Measurements from ENCODE around the gene AGPS. TPM values are rescaled to one million over a fixed set of nuclear protein-coding genes. Genes with fewer than 3 reads are reported as not detected.
A peak's percentile ranks its signal among the peaks of the same experiment; 100 is the strongest.
"Not testable (repeated sequence)": the region's sequence is repeated elsewhere in the genome, so short reads cannot be mapped to it uniquely, and the experiment has no call there.

AGPS gene
- total and polyA plus RNA-seq, 5 experiments from 2014 or later = 13.0 to 25.6 (median 16.3) TPM

- Mint-ChIP-seq H3K27me3 (no peaks in the 10 kb centered on the region), H3K4me3 (no peak overlapping the region), H3K27ac (no peak overlapping the region), H3K9me3 (peaks cover 23 to 84% (median 65%) of the 10 kb centered on the region in 9 donors), H3K36me3 (peaks cover 68 to 93% (median 80%) of the 10 kb centered on the region in 3 donors), H3K4me1 (peaks cover 7 to 34% (median 13%) of the 10 kb centered on the region in 4 donors)
- POLR2A ChIA-PET = no interaction called here
- DNase-seq (no peak), ATAC-seq (no peak)
These were observed 37.2 kb downstream of the AGPS start for GRCh38 chr2:177429688-177430325.

GRCh38 chr2:177430411-177430810 is 37.8 kb downstream of the AGPS start:
- peaks cover 23 to 80% (median 65%) of the 10 kb centered on the region in 9 donors for H3K9me3 Mint-ChIP-seq
- ATAC-seq = no peak

GRCh38 chr2:177431111-177431725 is 38.6 kb downstream of the AGPS start:
- H3K27ac Mint-ChIP-seq = peak overlapping the region in 1 of 10 donors; percentile 44
- peaks cover 18 to 72% (median 64%) of the 10 kb centered on the region in 9 donors for H3K9me3 Mint-ChIP-seq
- peaks cover 3 to 21% (median 7%) of the 10 kb centered on the region in 4 donors for H3K4me1 Mint-ChIP-seq
- ATAC-seq, H3K27me3 Mint-ChIP-seq, H3K4me3 Mint-ChIP-seq, POLR2A ChIA-PET, DNase-seq: not testable (repeated sequence)
- H3K36me3 Mint-ChIP-seq = peaks cover 62 to 84% (median 78%) of the 10 kb centered on the region in 3 donors

More at GRCh38 chr2:177430411-177430810, 37.8 kb downstream of the AGPS start:
- no peak overlapping the region for H3K4me3 Mint-ChIP-seq
- no peak overlapping the region for H3K27ac Mint-ChIP-seq
- no peaks in the 10 kb centered on the region for H3K27me3 Mint-ChIP-seq
- H3K36me3 Mint-ChIP-seq = peaks cover 68 to 92% (median 80%) of the 10 kb centered on the region in 3 donors
- no peak for DNase-seq
- POLR2A ChIA-PET = no interaction called here
- H3K4me1 Mint-ChIP-seq = peaks cover 5 to 29% (median 12%) of the 10 kb centered on the region in 4 donors

DNA sequence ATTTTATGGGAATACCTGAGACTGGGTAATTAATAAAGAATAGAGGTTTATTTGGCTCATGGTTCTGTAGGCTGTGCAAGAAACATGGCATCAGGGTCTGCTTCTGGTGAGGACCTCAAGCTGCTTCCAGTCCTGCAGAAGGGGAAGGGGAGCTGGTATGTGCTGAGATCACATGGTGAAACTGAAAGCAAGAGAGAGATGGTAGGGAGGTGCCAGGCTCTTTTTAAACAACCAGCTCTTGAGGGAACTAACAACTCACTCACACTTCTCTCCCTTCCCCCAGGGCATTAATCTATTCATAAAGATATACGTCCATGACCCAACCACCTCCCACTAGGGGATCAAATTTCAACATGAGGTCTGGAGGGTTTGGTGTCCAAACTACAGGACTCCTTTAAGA is 40.1 kb downstream of the AGPS start:
- peaks cover 15 to 57% (median 49%) of the 10 kb centered on the region in 9 donors for H3K9me3 Mint-ChIP-seq
- H3K4me3 Mint-ChIP-seq = no peak overlapping the region
- DNase-seq (no peak), ATAC-seq (no peak)
- peaks cover 47 to 75% (median 73%) of the 10 kb centered on the region in 3 donors for H3K36me3 Mint-ChIP-seq
- H3K4me1 Mint-ChIP-seq = peaks cover 3 to 9% (median 6%) of the 10 kb centered on the region in 4 donors
- no peak overlapping the region for H3K27ac Mint-ChIP-seq
- H3K27me3 Mint-ChIP-seq = no peaks in the 10 kb centered on the region
- POLR2A ChIA-PET = no interaction called here

- ATAC-seq = no peak
- POLR2A ChIA-PET = no interaction called here
- peaks cover 0 to 9% (median 6%) of the 10 kb centered on the region in 4 donors for H3K4me1 Mint-ChIP-seq
These were observed 40.8 kb downstream of the AGPS start for GRCh38 chr2:177433402-177433801.

DNA sequence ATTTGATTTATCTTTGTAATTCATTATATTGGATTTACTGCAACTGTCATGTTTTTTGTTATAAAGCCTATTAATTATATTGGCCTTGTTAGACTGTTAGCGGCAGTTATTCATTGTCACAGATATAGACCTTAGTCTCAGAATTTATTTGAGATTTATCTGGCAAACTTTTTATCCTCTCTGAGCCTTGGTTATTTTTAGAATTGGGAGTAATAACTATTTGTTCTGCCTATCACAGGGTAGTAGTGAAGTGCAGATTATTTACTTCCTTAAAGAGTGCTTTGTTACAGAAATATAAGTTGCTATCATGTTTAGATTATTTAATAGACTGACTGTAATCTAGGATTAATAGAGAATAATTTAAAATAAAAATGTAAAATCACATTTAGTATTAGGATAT is 41.9 kb downstream of the AGPS start:
- peaks cover 34 to 72% (median 65%) of the 10 kb centered on the region in 3 donors for H3K36me3 Mint-ChIP-seq
- ATAC-seq (no peak), DNase-seq (no peak)
- H3K4me3 Mint-ChIP-seq = no peak overlapping the region
- peaks cover 10 to 39% (median 32%) of the 10 kb centered on the region in 9 donors for H3K9me3 Mint-ChIP-seq
- no peak overlapping the region for H3K27ac Mint-ChIP-seq
- H3K27me3 Mint-ChIP-seq = no peaks in the 10 kb centered on the region
- POLR2A ChIA-PET = no interaction called here
- peaks cover 0 to 5% (median 0%) of the 10 kb centered on the region in 4 donors for H3K4me1 Mint-ChIP-seq

More at GRCh38 chr2:177433402-177433801, 40.8 kb downstream of the AGPS start:
- no peak for DNase-seq
- Mint-ChIP-seq H3K36me3 (peaks cover 42 to 75% (median 72%) of the 10 kb centered on the region in 3 donors), H3K27ac (no peak overlapping the region), H3K4me3 (no peak overlapping the region), H3K27me3 (no peaks in the 10 kb centered on the region), H3K9me3 (peaks cover 13 to 50% (median 42%) of the 10 kb centered on the region in 9 donors)

- peaks cover 14 to 72% (median 44%) of the 10 kb centered on the region in 3 donors for H3K36me3 Mint-ChIP-seq
- peaks cover 0 to 4% (median 0%) of the 10 kb centered on the region in 9 donors for H3K9me3 Mint-ChIP-seq
- POLR2A ChIA-PET = no interaction called here
- H3K27me3 Mint-ChIP-seq = no peaks in the 10 kb centered on the region
- peaks cover 0 to 2% (median 0%) of the 10 kb centered on the region in 4 donors for H3K4me1 Mint-ChIP-seq
- no peak for ATAC-seq
- DNase-seq = no peak
- H3K4me3 Mint-ChIP-seq = no peak overlapping the region
- H3K27ac Mint-ChIP-seq = no peak overlapping the region
These were observed 52.6 kb downstream of the AGPS start for GRCh38 chr2:177445200-177445599.

GRCh38 chr2:177448031-177448430 is 55.5 kb downstream of the AGPS start:
- Mint-ChIP-seq H3K36me3 (peaks cover 11 to 78% (median 47%) of the 10 kb centered on the region in 3 donors), H3K27me3 (no peaks in the 10 kb centered on the region), H3K4me3 (no peak overlapping the region), H3K9me3 (peaks cover 0 to 4% (median 0%) of the 10 kb centered on the region in 9 donors), H3K27ac (no peak overlapping the region), H3K4me1 (no peaks in the 10 kb centered on the region)
- POLR2A ChIA-PET = no interaction called here
- DNase-seq (no peak), ATAC-seq (no peak)

DNA sequence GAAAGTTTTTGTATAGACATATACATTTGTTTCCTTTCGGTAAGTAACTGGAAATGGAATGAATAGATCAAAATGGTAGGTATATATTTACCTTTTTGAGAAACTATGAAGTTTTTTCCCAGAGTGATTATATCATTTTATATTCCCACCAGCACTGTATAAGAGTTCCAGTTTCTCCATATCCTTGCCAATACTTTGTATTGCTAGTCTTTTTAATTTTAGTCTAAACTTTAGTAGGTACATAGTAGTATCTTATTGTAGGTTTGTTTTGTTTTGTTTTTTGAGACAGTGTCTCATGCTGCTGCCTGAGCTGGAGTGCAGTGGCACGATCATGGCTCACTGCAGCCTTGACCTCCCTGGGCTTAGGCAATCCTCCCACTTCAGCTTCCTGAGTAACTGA is 56.6 kb downstream of the AGPS start:
- Mint-ChIP-seq H3K4me1 (peaks cover 0 to 2% (median 0%) of the 10 kb centered on the region in 4 donors), H3K9me3 (peaks cover 0 to 4% (median 0%) of the 10 kb centered on the region in 9 donors), H3K27me3 (no peaks in the 10 kb centered on the region), H3K4me3 (no peak overlapping the region), H3K36me3 (peaks cover 11 to 75% (median 50%) of the 10 kb centered on the region in 3 donors), H3K27ac (no peak overlapping the region)
- ATAC-seq = no peak
- DNase-seq = no peak
- POLR2A ChIA-PET = no interaction called here

DNA sequence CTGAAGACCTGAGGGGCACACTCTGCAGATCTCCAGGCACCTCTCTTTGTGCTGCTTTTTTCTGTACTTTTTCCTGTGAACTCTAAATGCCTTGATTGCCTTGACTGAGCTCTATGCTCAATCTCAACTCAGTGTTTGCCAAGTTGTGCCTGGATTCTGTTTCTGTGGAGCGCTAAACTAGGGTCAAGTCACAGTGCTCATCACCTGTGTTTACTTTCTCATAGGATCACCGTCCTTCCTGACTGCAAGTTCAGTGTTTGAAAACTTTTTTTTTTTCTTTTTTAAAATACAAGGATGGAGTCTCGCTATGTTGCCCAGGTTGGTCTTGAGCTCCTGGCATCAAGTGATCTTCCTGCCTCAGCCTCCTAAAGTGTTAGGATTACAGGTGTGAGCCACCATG is 62.6 kb downstream of the AGPS start:
- ATAC-seq = no peak
- no peak for DNase-seq
- H3K36me3 Mint-ChIP-seq = peaks cover 17 to 62% (median 42%) of the 10 kb centered on the region in 3 donors
- peaks cover 0 to 2% (median 0%) of the 10 kb centered on the region in 9 donors for H3K9me3 Mint-ChIP-seq
- H3K27ac Mint-ChIP-seq = peak overlapping the region in 1 of 10 donors; percentile 66
- H3K4me3 Mint-ChIP-seq = no peak overlapping the region
- H3K27me3 Mint-ChIP-seq = no peaks in the 10 kb centered on the region
- H3K4me1 Mint-ChIP-seq = peaks cover 0 to 4% (median 0%) of the 10 kb centered on the region in 4 donors
- POLR2A ChIA-PET = no interaction called here

GRCh38 chr2:177459756-177460155 is 67.2 kb downstream of the AGPS start:
- POLR2A ChIA-PET, H3K4me3 Mint-ChIP-seq, H3K4me1 Mint-ChIP-seq, H3K9me3 Mint-ChIP-seq, H3K27me3 Mint-ChIP-seq, DNase-seq, ATAC-seq: not testable (repeated sequence)
- H3K27ac Mint-ChIP-seq = peak overlapping the region in 1 of 10 donors; percentile 24
- peaks cover 13 to 57% (median 50%) of the 10 kb centered on the region in 3 donors for H3K36me3 Mint-ChIP-seq

- H3K9me3 Mint-ChIP-seq = peaks cover 0 to 2% (median 0%) of the 10 kb centered on the region in 9 donors
- H3K27me3 Mint-ChIP-seq = no peaks in the 10 kb centered on the region
- no peak overlapping the region for H3K4me3 Mint-ChIP-seq
- DNase-seq = no peak
- H3K4me1 Mint-ChIP-seq = peaks cover 0 to 2% (median 0%) of the 10 kb centered on the region in 4 donors
- no peak overlapping the region for H3K27ac Mint-ChIP-seq
- no peak for ATAC-seq
- peaks cover 8 to 56% (median 52%) of the 10 kb centered on the region in 3 donors for H3K36me3 Mint-ChIP-seq
- POLR2A ChIA-PET = no interaction called here
These were observed 68.5 kb downstream of the AGPS start for GRCh38 chr2:177460973-177461585.

DNA sequence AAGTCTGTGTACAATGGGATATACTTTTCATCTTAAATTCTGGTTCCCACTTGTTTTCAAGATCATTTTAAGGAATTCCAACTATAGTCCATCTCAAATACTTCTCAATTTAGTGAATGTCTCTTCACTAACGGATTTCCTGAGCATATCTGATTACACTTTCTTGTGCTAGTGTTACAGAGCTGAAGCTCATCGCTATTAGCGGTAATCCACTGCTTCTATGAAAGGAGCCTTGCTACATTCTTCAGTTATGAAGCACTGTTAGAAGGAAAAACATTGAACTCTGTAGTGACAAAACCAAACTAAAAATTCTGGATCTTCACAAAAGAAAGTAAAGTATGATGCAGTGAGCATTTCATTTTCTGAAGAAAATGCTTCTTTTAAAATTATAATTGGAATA is 72.0 kb downstream of the AGPS start:
- Mint-ChIP-seq H3K9me3 (peaks cover 0 to 3% (median 0%) of the 10 kb centered on the region in 9 donors), H3K4me1 (no peaks in the 10 kb centered on the region), H3K36me3 (peaks cover 0 to 52% (median 50%) of the 10 kb centered on the region in 3 donors), H3K4me3 (no peak overlapping the region), H3K27ac (no peak overlapping the region), H3K27me3 (no peaks in the 10 kb centered on the region)
- ATAC-seq (no peak), DNase-seq (no peak)
- POLR2A ChIA-PET = no interaction called here
